Nephron (organoid): ENCODE measurements around the gene ZNF718.
A peak's percentile ranks its signal among the peaks of the same experiment; 100 is the strongest.
"Not testable (repeated sequence)": the region's sequence is repeated elsewhere in the genome, so short reads cannot be mapped to it uniquely, and the experiment has no call there.

ENCODE experiments used
- H3K27ac Mint-ChIP-seq, 3 experiments: 2 replicates each; pipeline ENCODE4 v1.8.0; 2020; ENCODE audit warnings: mixed read lengths in 3 of 3, mild to moderate bottlenecking in 2 of 3, moderate library complexity in 1 of 3
- H3K27me3 Mint-ChIP-seq: 2 replicates; pipeline ENCODE4 v1.8.0; 2021; ENCODE audit warnings: low read depth, mild to moderate bottlenecking, moderate library complexity, mixed read lengths
- H3K36me3 Mint-ChIP-seq: 2 replicates; pipeline ENCODE4 v1.8.0; 2020; ENCODE audit warnings: low read depth, mixed read lengths
- H3K4me1 Mint-ChIP-seq: 2 replicates; pipeline ENCODE4 v1.8.0; 2020; ENCODE audit warnings: mixed read lengths
- H3K4me3 Mint-ChIP-seq, 3 experiments: 2 replicates each; pipeline ENCODE4 v1.8.0; 2020; ENCODE audit warnings: mild to moderate bottlenecking in 3 of 3, mixed read lengths in 3 of 3, moderate library complexity in 2 of 3
- H3K9me3 Mint-ChIP-seq: 2 replicates; pipeline ENCODE4 v1.8.0; 2020; ENCODE audit warnings: mixed read lengths
- CTCF ChIP-seq, 3 experiments: fragments of 200-600 bp; sonication (generic); IDR thresholded peaks; one replicate each; pipeline ENCODE4 v1.5.0; 2021; ENCODE audit warnings: antibody characterized with exemption in 3 of 3; ENCODE audit not compliant: unreplicated experiment in 3 of 3

ZNF718 gene

GRCh38 chr4:205097-205756 lies 80.9 kb downstream of the ZNF718 start:
- H3K27me3 Mint-ChIP-seq = no peaks in the 10 kb centered on the region
- H3K9me3 Mint-ChIP-seq = peaks cover 47% of the 10 kb centered on the region
- no peak overlapping the region for H3K27ac Mint-ChIP-seq
- H3K4me1 Mint-ChIP-seq = no peaks in the 10 kb centered on the region
- no peak overlapping the region for H3K4me3 Mint-ChIP-seq
- peaks cover 54% of the 10 kb centered on the region for H3K36me3 Mint-ChIP-seq
- no peak for TF ChIP-seq CTCF (IDR thresholded peaks at IDR 0.05; ENCODE audit: unreplicated experiment in 3 of 3)

- no peaks in the 10 kb centered on the region for H3K4me1 Mint-ChIP-seq
- peaks cover 51% of the 10 kb centered on the region for H3K36me3 Mint-ChIP-seq
- no peaks in the 10 kb centered on the region for H3K27me3 Mint-ChIP-seq
- H3K9me3 Mint-ChIP-seq = peaks cover 44% of the 10 kb centered on the region
- H3K27ac Mint-ChIP-seq = no peak overlapping the region
- H3K4me3 Mint-ChIP-seq = no peak overlapping the region
- TF ChIP-seq CTCF (IDR thresholded peaks at IDR 0.05; ENCODE audit: unreplicated experiment in 3 of 3) = no peak
Measured at GRCh38 chr4:206054-206453, 81.8 kb downstream of the ZNF718 start.

GRCh38 chr4:208416-209096 lies 84.3 kb downstream of the ZNF718 start:
- H3K27me3 Mint-ChIP-seq, H3K4me1 Mint-ChIP-seq, H3K27ac Mint-ChIP-seq, H3K4me3 Mint-ChIP-seq: not testable (repeated sequence)
- Mint-ChIP-seq H3K9me3 (peaks cover 48% of the 10 kb centered on the region), H3K36me3 (peaks cover 57% of the 10 kb centered on the region)

- H3K4me3 Mint-ChIP-seq = no peak overlapping the region
- peaks cover 59% of the 10 kb centered on the region for H3K36me3 Mint-ChIP-seq
- no peaks in the 10 kb centered on the region for H3K27me3 Mint-ChIP-seq
- no peaks in the 10 kb centered on the region for H3K4me1 Mint-ChIP-seq
- H3K9me3 Mint-ChIP-seq = peaks cover 51% of the 10 kb centered on the region
- H3K27ac Mint-ChIP-seq = no peak overlapping the region
- no peak for TF ChIP-seq CTCF (IDR thresholded peaks at IDR 0.05; ENCODE audit: unreplicated experiment in 3 of 3)
Measured at GRCh38 chr4:211033-211511, 86.8 kb downstream of the ZNF718 start.

GRCh38 chr4:212438-213188 lies 88.3 kb downstream of the ZNF718 start:
- no peaks in the 10 kb centered on the region for H3K27me3 Mint-ChIP-seq
- peaks cover 59% of the 10 kb centered on the region for H3K36me3 Mint-ChIP-seq

GRCh38 chr4:213189-213535 lies 88.9 kb downstream of the ZNF718 start:
- not testable (repeated sequence) for H3K27ac Mint-ChIP-seq, H3K4me1 Mint-ChIP-seq, H3K27me3 Mint-ChIP-seq
- Mint-ChIP-seq H3K9me3 (peaks cover 52% of the 10 kb centered on the region), H3K36me3 (peaks cover 56% of the 10 kb centered on the region), H3K4me3 (peak overlapping the region; percentile 74 to 81 (median 78))

More at GRCh38 chr4:212438-213188, 88.3 kb downstream of the ZNF718 start:
- Mint-ChIP-seq H3K4me3 (peak overlapping the region; percentile 78 to 84 (median 84)), H3K27ac (peak overlapping the region in 1 of 3 experiments; percentile 39), H3K4me1 (no peaks in the 10 kb centered on the region), H3K9me3 (peaks cover 54% of the 10 kb centered on the region)
- TF ChIP-seq CTCF (IDR thresholded peaks at IDR 0.05; ENCODE audit: unreplicated experiment in 3 of 3) = no peak
